Cardiac muscle cell (in vitro differentiated cells and primary cell): ENCODE measurements around the gene FGD4. TPM values are rescaled to one million over a fixed set of nuclear protein-coding genes. Genes with fewer than 3 reads are reported as not detected.
A peak's percentile ranks its signal among the peaks of the same experiment; 100 is the strongest.

Experiments used
- DNase-seq, 2 donors: peaks; one replicate each; pipeline versions ENCODE4 v3.0.0 to v3.0.0-alpha.2; 2010 to 2017; ENCODE audit warnings: low read depth in 1 of 2, low spot score in 1 of 2
- H3K27ac ChIP-seq: fragments of 200-600 bp; sonication (generic); 2 replicates; pipeline ENCODE4 v1.5.1; 2016
- H3K27me3 ChIP-seq: fragments of 200-600 bp; sonication (generic); 2 replicates; pipeline ENCODE4 v1.6.0; 2016; ENCODE audit warnings: control low read depth
- H3K36me3 ChIP-seq: fragments of 200-600 bp; sonication (generic); 2 replicates; pipeline ENCODE4 v1.5.1; 2016; ENCODE audit warnings: control low read depth
- H3K4me1 ChIP-seq: fragments of 200-600 bp; sonication (generic); 2 replicates; pipeline ENCODE4 v1.8.1; 2017; ENCODE audit warnings: low read depth, mild to moderate bottlenecking, mixed run types
- H3K4me3 ChIP-seq: fragments of 200-600 bp; sonication (generic); 2 replicates; pipeline ENCODE4 v1.5.1; 2016; ENCODE audit warnings: mild to moderate bottlenecking
- H3K9me3 ChIP-seq: fragments of 200-600 bp; sonication (generic); 2 replicates; pipeline ENCODE4 v1.5.1; 2017; ENCODE audit warnings: low read depth, mild to moderate bottlenecking, control low read depth
- CTCF ChIP-seq: IDR thresholded peaks from 2 replicates; pipeline ENCODE4 v1.5.1; 2012; ENCODE audit warnings: low read depth, mild to moderate bottlenecking, low read length
- polyA plus RNA-seq: library from polyadenylated mRNA; unstranded; fragments of >200 nt; fragmentation: Nextera tagmentation; extraction: Ambion mirVana; gene quantifications from 2 replicates; pipeline ENCODE4 v1.2.1, GENCODE V29; 2016
- total RNA-seq: library from RNA; depleted of rRNA; stranded (reverse); fragments of >200 nt; gene quantifications from 2 replicates; pipeline ENCODE4 v1.2.3, GENCODE V29; 2016

FGD4 gene
- total and polyA plus RNA-seq, 2 experiments from 2014 or later: 2.5 to 7.3 TPM

DNA sequence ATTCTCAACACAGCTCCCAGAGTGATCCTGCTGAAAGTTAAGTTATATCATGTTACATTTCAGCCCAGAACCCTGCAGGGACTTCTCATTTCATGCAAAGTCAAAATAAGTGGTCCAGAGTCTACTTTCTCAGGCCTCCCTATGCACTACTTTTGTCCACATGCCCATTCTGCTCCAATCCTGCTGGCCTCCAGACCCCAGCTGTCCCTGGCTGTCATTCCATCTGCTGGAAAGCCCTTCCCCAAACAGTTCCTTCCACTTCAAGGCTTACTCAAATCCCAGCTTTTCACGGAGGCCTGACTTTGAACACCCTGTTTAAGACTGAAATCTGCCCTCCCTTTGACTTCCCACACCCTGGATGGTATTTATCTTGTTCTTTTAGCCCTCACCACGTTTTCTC lies 169.9 kb downstream of the FGD4 start:
- no peak for TF ChIP-seq CTCF
- no peaks in the 10 kb centered on the region for H3K9me3 ChIP-seq
- no peaks in the 10 kb centered on the region for H3K36me3 ChIP-seq
- no peaks in the 10 kb centered on the region for H3K4me1 ChIP-seq
- H3K4me3 ChIP-seq: no peak overlapping the region
- no peak overlapping the region for H3K27ac ChIP-seq
- H3K27me3 ChIP-seq: no peaks in the 10 kb centered on the region
- DNase-seq: no peak

DNA sequence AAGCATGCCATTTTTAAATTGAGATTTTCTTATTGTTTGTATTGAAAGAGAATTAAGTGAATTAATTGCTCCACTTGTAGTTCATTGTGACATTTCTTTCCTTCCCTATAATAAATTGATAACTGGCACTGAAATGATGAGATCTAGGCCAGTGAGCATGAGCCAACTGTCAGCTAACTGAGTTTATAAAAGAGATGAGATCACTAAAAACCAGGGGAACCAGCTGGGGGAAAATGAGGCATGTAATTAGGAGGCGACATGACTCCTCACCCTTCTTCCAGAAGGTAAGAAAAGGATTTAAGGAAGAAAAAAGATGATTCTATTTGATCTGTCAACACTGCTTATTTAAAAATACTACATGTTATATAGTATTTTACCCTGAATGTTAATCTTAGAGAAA lies 175.2 kb downstream of the FGD4 start:
- H3K36me3 ChIP-seq: no peaks in the 10 kb centered on the region
- H3K9me3 ChIP-seq: no peaks in the 10 kb centered on the region
- H3K4me1 ChIP-seq: no peaks in the 10 kb centered on the region
- no peak overlapping the region for H3K4me3 ChIP-seq
- no peak overlapping the region for H3K27ac ChIP-seq
- no peaks in the 10 kb centered on the region for H3K27me3 ChIP-seq
- no peak for TF ChIP-seq CTCF
- DNase-seq: no peak

- no peaks in the 10 kb centered on the region for H3K36me3 ChIP-seq
- no peak for DNase-seq
- TF ChIP-seq CTCF: no peak
- no peaks in the 10 kb centered on the region for H3K9me3 ChIP-seq
- H3K27me3 ChIP-seq: no peaks in the 10 kb centered on the region
- no peak overlapping the region for H3K4me3 ChIP-seq
- no peaks in the 10 kb centered on the region for H3K4me1 ChIP-seq
- no peak overlapping the region for H3K27ac ChIP-seq
Observed at GRCh38 chr12:32577328-32577727, 178.0 kb downstream of the FGD4 start.

DNA sequence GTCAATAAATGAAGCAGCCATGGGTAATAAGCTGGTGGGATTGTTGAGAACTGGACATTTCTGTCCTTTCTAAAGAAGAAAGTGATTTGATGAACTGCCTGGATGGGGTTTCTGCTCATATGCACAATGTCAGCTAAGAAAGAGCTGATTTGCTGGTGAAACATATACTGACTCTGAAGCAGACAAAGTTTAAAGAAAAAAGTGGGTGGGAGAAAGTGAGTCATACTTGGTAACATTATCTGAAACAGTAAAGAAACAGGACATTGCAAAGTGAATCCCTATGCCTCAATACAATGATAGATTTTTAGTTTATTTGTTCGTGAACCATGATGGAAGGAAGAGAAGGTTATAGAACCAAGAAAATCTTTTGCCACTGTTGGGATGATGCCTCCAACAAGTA lies 184.2 kb downstream of the FGD4 start:
- no peaks in the 10 kb centered on the region for H3K4me1 ChIP-seq
- TF ChIP-seq CTCF: no peak
- no peaks in the 10 kb centered on the region for H3K36me3 ChIP-seq
- no peaks in the 10 kb centered on the region for H3K27me3 ChIP-seq
- no peak overlapping the region for H3K4me3 ChIP-seq
- no peak overlapping the region for H3K27ac ChIP-seq
- no peaks in the 10 kb centered on the region for H3K9me3 ChIP-seq
- DNase-seq: peak in 1 of 2 donors; percentile 47

DNA sequence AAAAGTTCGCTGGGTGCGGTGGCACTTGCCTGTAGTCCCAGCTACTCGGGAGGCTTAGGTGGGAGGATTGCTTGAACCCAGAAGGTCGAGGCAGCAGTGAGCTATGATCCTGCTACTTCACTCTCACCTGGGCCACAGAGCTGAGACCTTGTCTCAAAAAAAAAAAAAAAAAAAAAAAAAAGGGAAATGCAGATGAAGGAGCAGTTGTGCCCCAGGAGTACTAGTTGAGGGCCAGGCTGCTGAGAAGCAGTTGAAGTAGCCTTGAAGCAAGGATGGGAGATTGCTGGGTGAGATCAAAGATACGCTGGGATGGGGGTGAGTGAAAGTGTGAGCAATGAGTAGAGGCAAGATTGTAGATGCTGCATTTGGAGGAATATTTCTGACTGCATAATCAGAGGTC lies 186.3 kb downstream of the FGD4 start:
- DNase-seq: no peak
- TF ChIP-seq CTCF: no peak
- H3K27ac ChIP-seq: no peak overlapping the region
- H3K36me3 ChIP-seq: no peaks in the 10 kb centered on the region
- H3K4me3 ChIP-seq: no peak overlapping the region
- H3K4me1 ChIP-seq: no peaks in the 10 kb centered on the region
- no peaks in the 10 kb centered on the region for H3K9me3 ChIP-seq
- H3K27me3 ChIP-seq: no peaks in the 10 kb centered on the region

- Histone ChIP-seq H3K4me3 (no peak overlapping the region), H3K27me3 (no peaks in the 10 kb centered on the region), H3K9me3 (no peaks in the 10 kb centered on the region), H3K27ac (no peak overlapping the region), H3K36me3 (no peaks in the 10 kb centered on the region), H3K4me1 (no peaks in the 10 kb centered on the region)
- no peak for TF ChIP-seq CTCF
- DNase-seq: peak in 1 of 2 donors; percentile 35
Observed at GRCh38 chr12:32586390-32586789, 187.0 kb downstream of the FGD4 start.
